GM21423 (cell line): ENCODE results near the gene CYB5R4.

Source experiments
- ATAC-seq: cut with Tn5 transposase; IDR thresholded peaks from one replicate; pipeline ENCODE4 v1.9.1; 2021; ENCODE audit warnings: mild to moderate bottlenecking, moderate library complexity; ENCODE audit not compliant: unreplicated experiment

Gene CYB5R4, protein sequence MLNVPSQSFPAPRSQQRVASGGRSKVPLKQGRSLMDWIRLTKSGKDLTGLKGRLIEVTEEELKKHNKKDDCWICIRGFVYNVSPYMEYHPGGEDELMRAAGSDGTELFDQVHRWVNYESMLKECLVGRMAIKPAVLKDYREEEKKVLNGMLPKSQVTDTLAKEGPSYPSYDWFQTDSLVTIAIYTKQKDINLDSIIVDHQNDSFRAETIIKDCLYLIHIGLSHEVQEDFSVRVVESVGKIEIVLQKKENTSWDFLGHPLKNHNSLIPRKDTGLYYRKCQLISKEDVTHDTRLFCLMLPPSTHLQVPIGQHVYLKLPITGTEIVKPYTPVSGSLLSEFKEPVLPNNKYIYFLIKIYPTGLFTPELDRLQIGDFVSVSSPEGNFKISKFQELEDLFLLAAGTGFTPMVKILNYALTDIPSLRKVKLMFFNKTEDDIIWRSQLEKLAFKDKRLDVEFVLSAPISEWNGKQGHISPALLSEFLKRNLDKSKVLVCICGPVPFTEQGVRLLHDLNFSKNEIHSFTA

DNA sequence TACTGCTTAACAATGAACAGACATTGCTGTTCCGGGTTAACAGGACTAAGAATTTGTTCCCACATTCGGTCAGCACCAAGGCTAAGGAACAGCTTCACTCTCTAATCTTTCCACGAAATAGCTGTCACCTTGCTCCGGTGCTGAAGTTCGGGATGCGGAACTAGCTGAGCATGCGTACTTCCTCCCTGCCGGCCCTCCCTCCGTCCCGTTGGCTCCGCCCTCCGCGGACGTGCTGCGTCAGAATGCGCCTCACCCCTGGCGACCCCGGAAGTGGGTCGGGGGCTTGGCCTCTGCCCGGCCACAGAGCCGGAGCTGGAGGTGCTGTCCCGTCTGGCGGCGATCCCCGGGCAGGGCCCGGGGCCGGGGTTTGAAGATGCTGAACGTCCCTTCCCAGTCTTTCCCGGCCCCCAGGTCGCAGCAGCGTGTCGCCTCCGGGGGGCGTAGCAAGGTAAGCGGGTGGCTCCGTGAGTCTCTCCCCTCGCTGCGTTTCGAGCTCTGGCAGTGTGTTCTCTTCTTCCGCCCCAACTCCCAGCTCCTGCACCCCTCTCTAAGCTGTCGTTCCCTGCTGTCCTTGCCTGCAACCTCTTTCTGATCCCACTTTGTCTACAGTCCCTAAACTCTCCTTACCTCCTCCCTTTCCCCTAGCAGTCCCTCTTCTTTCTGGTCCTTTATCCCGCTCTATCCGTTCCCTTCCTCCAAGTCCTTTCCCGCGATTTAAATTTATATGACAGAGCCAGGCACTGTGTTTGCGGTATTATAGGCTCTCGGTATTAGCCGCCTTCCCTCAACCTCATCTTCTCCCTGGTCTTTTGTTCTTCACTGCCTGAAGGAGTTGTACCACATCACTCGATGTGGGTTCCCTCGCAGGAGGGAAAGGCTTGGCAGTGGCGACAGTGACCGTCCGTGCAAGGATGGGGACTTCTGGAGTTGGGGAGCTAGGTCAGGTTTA is at the start of gene CYB5R4:
Gene CYB5R4, plus strand, starts transcription at position 280 of the 949 bp plus-strand sequence. Its CDS starts 94 bp downstream, at position 374.
- peak; percentile 98 for ATAC-seq

DNA sequence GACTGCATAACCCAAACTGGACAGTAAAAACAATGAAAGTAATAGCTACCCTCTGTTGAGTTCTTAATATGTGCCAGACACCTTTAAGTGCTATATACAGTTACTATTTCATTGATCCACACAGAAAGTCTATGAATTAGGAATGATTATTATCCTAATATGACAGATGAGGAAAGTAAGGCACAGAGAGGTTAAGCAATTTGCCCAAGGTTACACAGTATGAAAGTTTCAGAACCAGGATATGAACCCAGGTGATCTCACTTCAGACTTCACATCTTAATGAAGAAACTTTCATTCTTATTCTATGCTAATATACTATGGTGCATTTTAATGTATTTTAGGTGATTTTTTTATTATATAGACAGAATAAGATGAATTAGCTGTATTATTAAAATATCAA is 46.9 kb upstream of the CYB5R4 start:
- ATAC-seq = no peak

DNA sequence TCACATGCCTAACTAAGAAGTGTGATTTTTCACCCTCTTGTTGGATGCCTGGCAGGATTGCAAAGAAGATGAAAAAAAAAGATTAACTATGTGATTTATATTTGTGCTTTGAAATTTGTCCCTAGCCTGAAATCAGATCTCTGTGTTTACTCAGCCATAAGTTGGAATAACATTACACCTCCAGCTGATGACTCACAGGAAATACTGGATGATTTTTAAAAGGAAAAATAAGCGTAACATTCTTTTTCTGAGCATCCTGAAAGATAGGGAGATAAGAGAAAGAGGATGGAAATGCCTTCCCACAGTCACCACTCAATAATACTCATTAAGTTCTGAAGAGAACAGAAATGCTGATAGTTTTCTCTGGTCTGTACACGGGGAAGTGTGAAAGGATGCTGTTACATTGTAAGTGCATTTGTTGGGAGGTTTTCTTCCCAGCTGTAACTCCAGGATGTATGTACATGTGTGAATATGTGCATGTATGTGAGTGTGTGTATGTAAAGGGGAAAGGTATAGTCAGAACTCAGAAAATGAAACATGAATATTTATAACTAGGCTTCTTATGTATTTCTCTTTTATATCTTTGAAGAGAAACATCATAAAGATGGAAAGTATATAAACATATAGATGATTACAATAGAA is 43.7 kb upstream of the CYB5R4 start:
- no peak for ATAC-seq

DNA sequence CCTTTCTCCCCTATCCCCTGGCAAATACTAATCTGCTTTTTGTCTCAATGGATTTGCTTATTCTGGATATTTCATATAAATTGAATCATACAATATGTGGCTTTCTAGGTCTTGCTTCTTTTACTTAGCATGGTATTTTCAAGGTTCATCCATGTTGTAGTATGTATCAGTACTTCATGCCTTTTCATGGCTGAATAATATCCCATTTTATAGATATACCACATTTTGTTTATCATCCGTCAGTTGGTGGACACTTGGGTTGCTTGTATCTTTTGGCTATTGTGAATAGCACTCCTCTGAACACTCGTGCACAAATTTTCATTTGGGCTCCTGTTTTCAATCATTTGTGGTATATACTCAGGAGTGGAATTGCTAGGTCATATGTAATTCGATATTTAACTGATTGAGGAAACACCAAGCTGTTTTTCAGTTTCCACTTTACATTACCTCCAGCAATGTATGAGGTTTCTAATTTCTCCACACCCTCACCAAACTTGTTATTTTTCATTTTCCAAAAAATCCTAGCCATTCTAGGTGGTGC is 36.8 kb upstream of the CYB5R4 start:
- no peak for ATAC-seq

DNA sequence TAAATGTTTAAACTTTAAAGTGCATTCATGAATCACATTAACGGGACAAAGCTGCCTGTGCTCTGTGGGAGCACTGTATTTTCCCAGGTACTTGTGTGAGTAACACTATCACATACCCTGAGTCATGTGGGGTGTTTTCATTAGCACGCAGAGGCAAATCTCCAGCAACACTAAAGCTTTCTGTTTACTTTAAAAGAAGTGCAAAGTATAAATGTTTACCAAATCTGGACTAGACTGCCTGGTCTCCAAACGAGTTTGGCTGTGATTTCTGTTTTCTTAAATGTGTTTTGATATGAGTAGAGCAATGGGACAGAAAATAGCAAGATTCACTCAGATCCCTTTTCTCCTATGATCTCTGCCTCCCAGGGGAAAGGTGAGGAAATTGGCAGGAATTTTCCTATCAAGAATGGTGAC is 35.1 kb upstream of the CYB5R4 start:
- ATAC-seq = no peak

DNA sequence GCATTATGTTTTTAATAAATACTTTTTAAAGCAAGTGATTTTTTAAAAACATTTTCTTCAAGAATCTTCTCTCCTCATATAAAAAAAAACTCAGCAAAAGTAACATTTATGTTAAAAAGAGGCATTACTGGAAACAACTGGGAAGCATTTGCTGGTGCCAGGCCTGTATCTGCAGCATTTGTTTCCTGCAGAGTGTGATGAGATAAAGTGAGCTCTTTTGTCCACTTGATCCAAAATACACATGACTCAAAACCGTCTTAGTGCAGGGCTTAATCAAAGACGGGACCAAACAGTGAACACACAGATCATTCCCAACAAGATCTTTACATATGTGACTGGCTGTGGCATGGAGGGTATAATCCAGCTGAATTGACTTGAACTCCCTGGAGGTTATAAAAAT is 34.7 kb upstream of the CYB5R4 start:
- no peak for ATAC-seq

DNA sequence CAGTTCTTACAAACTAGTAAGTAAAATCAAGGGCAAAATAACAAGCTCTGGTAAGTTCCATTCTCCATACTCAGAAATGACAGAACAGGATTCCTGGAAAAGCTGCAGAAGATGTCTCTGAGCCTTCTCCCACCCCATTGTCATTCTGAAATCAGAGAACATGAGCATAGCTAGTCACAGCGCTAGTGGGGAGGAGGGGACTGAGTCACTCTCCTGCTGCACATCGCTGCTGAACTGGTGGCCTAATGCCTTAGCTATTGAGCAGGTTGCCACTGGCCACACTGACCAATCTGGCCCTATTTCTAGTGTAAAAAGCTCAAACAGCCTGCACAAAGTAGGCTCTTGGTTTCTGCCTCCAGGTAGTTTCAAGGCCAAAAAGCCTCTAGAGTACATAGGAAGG is 32.4 kb upstream of the CYB5R4 start:
- ATAC-seq = no peak

DNA sequence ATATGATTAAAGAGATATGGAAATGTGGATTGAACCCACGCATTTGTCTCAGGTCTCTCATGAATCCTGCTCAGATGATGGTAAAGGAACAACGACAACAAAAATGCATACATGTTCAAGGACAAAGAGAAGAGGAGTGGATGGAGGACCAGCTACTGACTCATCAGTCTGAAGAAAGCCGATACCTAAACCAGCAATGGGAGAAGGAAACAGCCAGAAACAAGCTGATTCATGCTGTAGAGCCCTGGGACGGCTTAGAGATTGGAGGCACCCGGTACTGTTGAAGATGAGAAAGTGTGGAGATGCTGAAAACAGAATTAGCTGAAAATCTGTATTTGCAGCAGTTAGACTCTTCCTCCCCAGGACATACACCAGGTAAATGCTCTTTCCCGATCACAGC is 20.8 kb upstream of the CYB5R4 start:
- no peak for ATAC-seq

DNA sequence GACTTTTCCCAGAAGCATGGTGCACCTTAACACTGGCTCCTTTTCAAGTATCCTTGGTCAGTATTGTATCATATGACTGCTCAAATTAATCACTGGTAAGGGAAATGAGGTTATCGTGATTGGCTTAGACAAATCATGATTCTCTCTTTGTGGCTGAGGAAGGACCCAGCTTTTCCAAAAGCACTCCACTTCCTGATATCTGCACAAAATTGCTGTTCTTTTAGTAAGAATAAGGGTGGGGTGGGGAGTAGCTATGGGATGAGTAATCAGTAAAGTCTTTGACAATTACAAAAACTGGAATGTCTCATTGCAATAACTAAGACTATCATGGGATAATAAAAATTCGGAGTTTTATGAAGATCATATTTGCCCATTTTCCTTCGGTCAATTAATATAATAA is 15.3 kb upstream of the CYB5R4 start:
- no peak for ATAC-seq

DNA sequence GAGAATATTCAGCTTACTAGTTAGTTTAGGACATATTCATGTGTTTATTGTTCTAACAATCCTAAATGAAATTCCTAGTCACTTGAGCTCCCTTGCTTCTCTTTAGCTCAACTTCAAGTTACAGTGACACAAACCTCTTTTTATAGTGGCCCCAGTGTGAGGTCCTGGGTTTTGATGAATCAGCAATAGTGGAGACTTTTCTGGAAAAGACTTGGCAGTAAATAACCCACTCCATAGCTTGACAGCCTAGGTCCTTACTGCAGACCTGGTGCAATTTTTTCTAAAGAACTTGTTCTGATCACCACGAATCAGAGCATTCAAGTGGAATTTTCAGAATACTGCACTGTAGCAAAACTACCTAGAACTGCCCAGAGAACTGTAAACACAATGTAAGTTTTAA is 13.2 kb upstream of the CYB5R4 start:
- no peak for ATAC-seq

DNA sequence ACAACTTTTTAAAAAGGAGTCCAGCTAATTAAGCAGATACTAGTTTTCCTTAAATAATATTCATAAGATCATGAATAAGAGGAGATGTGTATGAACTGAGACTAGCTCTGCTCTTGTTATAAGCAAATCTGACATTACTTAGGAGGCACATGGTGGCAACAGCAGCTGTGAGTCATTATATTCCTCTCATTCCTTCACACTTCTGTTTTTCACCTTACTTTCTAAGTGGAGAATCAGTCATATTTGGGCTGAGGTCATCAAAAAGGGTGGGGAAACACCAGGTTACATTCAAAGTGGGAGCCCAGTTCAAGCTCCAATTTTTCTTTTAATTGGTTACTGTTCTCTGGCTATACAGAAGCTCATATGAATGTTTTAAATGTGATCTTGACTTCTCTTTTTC is 12.3 kb upstream of the CYB5R4 start:
- peak; percentile 86 for ATAC-seq

DNA sequence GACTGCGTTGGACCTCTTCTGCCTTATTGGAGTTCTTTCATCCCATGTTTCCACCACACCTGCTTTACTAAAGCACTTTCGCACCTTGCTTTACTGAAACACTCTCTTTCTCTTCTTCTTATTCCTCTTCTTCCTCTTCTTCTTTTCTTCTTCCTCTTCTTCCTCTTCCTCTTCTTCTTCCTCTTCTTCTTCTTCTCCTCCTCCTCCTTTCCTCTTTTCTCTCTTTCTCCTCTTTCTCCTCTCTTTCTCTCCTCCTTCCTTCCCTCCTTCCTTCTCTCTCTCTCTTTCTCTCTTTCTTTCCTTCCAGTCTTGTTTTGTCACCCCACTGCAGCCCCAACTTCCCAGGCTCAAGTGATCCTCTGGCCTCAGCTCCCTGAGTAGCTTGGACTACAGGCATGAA is 10.4 kb upstream of the CYB5R4 start:
- ATAC-seq = no peak

DNA sequence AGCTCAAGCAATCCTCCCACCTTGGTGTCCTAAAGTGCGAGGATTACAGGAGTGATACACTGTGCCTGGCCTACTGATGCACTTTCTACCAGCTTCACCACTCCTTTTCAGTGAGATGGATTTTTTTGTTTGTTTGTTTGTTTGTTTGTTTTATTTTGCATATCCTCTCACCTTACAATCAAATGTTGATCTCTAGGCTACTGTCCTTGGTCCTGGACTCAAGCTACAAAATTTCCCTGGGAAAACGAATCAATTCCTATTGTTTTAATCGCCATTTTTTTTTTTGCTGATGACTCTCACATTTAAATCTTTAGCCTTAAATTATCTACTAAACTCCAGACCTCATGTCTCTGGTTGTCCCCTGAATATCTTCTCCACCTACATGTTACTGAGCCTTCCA is 9.9 kb upstream of the CYB5R4 start:
- no peak for ATAC-seq

DNA sequence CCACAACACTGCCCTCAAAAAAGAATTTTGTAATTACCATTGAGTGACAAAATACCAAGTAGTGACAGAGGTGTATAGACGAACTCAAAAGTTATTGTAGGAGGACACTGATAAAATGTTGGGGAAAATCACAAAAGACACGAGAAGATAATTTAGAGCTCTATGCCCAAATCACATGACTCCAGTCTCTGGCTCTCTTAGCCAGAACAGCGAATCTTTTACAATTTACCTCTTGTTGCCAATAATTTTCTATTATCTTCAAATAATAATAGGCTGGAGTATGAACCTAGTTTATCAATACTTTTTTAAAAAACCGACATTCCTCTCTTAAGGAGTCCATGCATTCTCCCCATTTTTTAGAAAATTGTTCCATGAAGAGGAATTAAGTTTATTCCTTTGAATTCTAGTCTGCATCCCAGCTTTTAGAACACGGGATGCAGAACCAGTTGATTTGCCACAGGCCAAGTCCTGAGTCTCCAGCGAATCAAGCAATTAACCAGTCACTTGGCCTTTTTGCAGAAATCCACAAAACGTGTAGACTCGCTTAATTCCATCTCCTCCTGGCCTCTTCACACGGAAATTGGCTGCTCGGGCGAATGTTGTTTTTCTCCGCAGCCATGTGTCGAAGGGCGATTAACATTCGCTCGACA is 6.8 kb upstream of the CYB5R4 start:
- ATAC-seq = no peak

DNA sequence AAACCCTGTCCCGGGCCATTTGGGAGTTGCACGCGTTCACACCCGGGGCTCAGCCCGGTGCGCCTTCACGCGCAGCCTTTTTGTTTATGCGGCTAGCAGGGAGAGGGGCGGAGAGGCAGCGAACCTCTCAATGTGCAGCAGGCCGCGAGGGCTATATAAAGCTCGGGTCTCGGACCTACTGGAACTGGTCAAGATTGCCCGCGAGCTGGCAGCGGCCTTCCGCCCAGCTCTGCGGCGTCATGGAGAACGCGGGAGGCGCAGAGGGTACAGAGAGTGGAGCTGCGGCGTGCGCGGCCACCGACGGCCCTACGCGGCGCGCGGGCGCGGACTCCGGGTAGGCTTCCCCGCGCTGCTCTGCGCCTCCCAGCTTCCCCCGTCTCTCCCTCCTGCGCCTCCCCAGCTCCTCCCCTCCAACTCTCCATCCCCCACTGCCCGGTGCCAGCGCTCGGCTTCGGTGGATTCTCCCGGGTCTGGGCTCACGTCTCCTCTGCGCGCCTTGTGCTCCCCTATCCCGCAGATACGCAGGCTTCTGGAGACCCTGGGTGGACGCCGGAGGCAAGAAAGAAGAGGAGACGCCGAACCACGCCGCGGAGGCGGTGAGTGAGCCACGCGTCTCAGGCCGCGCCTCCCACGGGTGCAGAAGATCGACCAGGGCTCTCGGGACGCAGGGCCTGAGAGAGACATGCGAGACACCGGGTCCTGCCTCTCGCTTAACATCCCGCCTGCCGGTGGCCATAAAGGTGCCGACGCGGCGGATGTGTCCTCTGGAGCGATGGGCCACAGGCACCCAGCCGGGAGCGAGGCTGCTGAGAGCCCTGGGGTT is 6.1 kb upstream of the CYB5R4 start, which contains the start of gene RIPPLY2:
Gene RIPPLY2, plus strand, starts transcription at position 183 of the 823 bp plus-strand sequence. Its CDS starts 57 bp downstream, at position 240.
- ATAC-seq = peak; percentile 51

DNA sequence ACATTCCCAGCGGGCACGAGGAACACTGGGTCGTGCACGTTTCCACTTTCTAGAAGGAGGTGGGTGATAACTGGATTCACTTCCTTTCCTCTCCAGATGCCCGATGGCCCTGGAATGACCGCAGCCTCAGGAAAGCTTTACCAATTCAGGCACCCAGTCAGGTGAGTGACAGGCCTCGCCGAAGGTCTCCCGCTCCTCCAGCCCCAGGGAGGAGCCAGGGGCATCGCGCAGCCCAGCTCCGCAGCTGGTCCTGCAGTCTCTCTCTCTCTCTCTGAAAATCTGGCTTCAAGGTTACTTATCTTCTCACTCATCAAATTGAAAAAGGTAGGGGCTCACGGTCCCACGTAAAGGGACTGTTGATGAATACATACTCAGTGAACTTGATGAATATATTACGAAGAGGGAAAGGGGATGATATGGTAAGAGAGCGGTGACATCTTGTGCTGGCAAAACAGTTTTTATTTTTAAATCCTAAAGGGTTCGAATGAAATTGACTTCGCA is 5.4 kb upstream of the CYB5R4 start:
- ATAC-seq = no peak

DNA sequence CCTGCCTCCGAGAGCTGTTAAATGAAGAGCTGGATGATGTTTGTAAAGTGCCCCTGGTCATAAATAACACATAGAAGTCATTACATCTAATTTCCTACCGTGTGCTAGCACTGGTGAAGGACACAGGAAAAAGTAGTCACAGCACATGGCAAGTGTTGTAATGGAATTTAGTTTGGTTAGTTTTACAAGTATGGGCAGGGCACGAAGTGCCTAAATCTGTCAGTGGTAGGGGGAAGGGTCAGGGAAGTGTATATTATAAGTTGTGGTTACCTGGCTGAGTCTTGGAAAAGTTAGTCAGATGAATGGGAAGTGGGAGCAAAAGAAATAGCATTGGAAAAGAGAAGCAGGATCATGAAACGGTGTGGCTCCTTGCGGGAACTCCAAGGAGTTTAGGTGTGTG is 4.7 kb upstream of the CYB5R4 start:
- no peak for ATAC-seq

DNA sequence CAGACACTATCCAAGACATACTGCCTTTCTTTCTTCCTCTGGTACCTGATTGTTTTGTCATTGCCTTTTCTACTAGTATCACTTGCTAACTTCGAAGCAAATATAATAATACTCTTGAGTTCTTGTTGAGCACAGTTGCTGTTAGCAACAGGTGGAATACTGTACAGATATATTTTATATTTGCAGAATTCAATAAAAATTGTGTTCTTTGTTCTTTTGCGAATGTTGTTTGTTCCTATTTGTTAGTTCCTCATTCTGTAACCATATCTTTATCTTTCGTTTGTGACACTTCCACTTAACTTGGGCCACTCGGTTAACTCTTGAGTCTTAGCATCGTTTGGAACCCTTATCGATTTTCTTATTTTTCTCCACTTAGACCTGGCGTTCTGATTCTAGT is 868 bp downstream of the CYB5R4 start:
- no peak for ATAC-seq

DNA sequence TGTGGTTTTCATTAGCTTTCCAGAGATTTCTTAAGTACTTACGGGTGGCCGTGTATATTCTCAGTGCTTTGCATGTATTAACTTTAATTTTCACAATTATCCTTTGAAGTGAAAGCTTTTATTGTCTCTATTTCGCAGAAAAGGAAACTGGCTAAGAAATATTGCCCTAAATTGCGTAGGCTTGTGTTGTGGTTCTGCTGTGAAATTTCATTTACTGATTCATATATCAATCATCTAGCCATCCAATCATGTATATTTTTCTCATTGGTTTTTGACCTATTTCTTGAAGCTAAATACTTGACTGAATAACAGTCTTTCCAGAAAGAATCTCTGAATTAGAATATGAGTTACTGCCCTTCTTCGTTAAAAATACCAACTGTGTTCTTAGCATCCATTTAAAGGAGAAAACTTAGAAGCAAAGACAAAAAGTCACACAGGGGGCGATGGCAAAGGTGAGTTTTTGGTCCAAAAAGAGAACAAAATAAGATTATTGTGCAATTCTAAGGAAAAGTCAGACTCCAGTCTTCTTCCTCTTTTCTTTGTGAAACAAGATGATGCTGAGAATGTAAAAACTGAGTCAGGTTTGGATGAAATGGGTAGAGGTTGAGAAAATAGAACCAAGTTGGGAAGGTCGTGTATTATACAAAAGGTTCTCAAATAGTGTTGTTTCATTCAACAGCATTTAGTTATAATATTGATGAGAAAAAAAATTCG is 1.4 kb downstream of the CYB5R4 start:
- no peak for ATAC-seq
